Mesodermal cell (in vitro differentiated cells): ENCODE results near the gene CHRNA9. TPM values are rescaled to one million over a fixed set of nuclear protein-coding genes. Genes with fewer than 3 reads are reported as not detected.
"Not testable (repeated sequence)": the region's sequence is repeated elsewhere in the genome, so short reads cannot be mapped to it uniquely, and the experiment has no call there.

Source experiments
- H3K27ac ChIP-seq: 2 replicates; pipeline ENCODE4 v1.7.0; 2013; ENCODE audit warnings: mild to moderate bottlenecking, low read depth, low read length, moderate library complexity; ENCODE audit not compliant: severe bottlenecking
- H3K36me3 ChIP-seq: 2 replicates; pipeline ENCODE4 v1.7.1; 2013; ENCODE audit warnings: mild to moderate bottlenecking, low read length, moderate library complexity; ENCODE audit not compliant: control insufficient read depth, insufficient read depth
- H3K4me1 ChIP-seq: one replicate; pipeline ENCODE4 v1.7.1; 2013; ENCODE audit warnings: mild to moderate bottlenecking, low read length; ENCODE audit not compliant: insufficient read depth, control insufficient read depth, poor library complexity, severe bottlenecking
- H3K4me3 ChIP-seq: 2 replicates; pipeline ENCODE4 v1.7.0; 2013; ENCODE audit warnings: low read length, control low read depth, mild to moderate bottlenecking; ENCODE audit not compliant: insufficient read depth, poor library complexity, severe bottlenecking; ENCODE audit errors: extremely low read depth
- H3K9me3 ChIP-seq: 2 replicates; pipeline ENCODE4 v1.7.1; 2013; ENCODE audit warnings: mild to moderate bottlenecking, low read length, moderate library complexity; ENCODE audit not compliant: control insufficient read depth
- WGBS, 2 experiments: methylation state at CpG; one replicate each; pipeline ENCODE4 v1.1.5; 2013; ENCODE audit warnings: missing lambda C conversion rate in 2 of 2; ENCODE audit not compliant: insufficient coverage in 2 of 2; 5-methylcytosine and 5-hydroxymethylcytosine counted together
- polyA plus RNA-seq, 2 experiments: library from polyadenylated mRNA; stranded (reverse); fragments of 50-300 nt; gene quantifications; one replicate each; pipeline ENCODE4 v1.2.3, GENCODE V29; 2013

CHRNA9 gene
- polyA plus RNA-seq (2013, experiment 1 of 2), result 0.48 TPM
- polyA plus RNA-seq (2013, experiment 2 of 2), result 1.9 TPM

GRCh38 chr4:40334591-40335524, at the start of gene CHRNA9:
Gene CHRNA9 (plus strand): TSS chr4:40335333. CDS start chr4:40335468, 135 bp downstream.
- H3K4me1 ChIP-seq, result peaks cover 33% of the 10 kb centered on the region
- no peaks in the 10 kb centered on the region for H3K36me3 ChIP-seq
- no peak within 1 kb of the TSS for H3K4me3 ChIP-seq
- H3K9me3 ChIP-seq, result no peaks in the 10 kb centered on the region
- H3K27ac ChIP-seq, result peak within 1 kb of the TSS; percentile 75
- 64 to 71% methylated on average over 9 to 11 of the region's 12 CpGs for WGBS, 2 experiments

- Histone ChIP-seq H3K27ac (no peak overlapping the region), H3K36me3 (no peaks in the 10 kb centered on the region), H3K4me1 (peaks cover 9% of the 10 kb centered on the region), H3K4me3 (no peak overlapping the region), H3K9me3 (no peaks in the 10 kb centered on the region)
- 78 to 90% methylated on average over 5 of the region's 5 CpGs for WGBS, 2 experiments
These were observed 49.4 kb upstream of the CHRNA9 start for GRCh38 chr4:40285692-40286091.

GRCh38 chr4:40288566-40288965, 46.6 kb upstream of the CHRNA9 start:
- Histone ChIP-seq H3K36me3 (no peaks in the 10 kb centered on the region), H3K9me3 (no peaks in the 10 kb centered on the region), H3K4me1 (peaks cover 7% of the 10 kb centered on the region), H3K27ac (no peak overlapping the region), H3K4me3 (no peak overlapping the region)
- WGBS, 2 experiments, result 94% methylated on average over 7 of the region's 8 CpGs; no CpG with 5 or more reads in 1 of the 2 experiments

GRCh38 chr4:40289366-40290188, 45.6 kb upstream of the CHRNA9 start:
- whole genome bisulfite sequencing, 2 experiments, result 67 to 82% methylated on average over 4 to 6 of the region's 7 CpGs
- no peak overlapping the region for H3K4me3 ChIP-seq
- H3K9me3 ChIP-seq, result no peaks in the 10 kb centered on the region
- H3K36me3 ChIP-seq, result no peaks in the 10 kb centered on the region
- H3K4me1 ChIP-seq, result peaks cover 5% of the 10 kb centered on the region
- H3K27ac ChIP-seq, result no peak overlapping the region

- H3K36me3 ChIP-seq, H3K27ac ChIP-seq, H3K4me1 ChIP-seq, H3K4me3 ChIP-seq, H3K9me3 ChIP-seq: not testable (repeated sequence)
- 67 to 83% methylated on average over 1 of the region's 2 CpGs for WGBS, 2 experiments
These were observed 44.4 kb upstream of the CHRNA9 start for GRCh38 chr4:40290611-40291186.

GRCh38 chr4:40292313-40292759, 42.8 kb upstream of the CHRNA9 start:
- H3K27ac ChIP-seq, result no peak overlapping the region
- no peaks in the 10 kb centered on the region for H3K36me3 ChIP-seq
- H3K9me3 ChIP-seq, result peaks cover 7% of the 10 kb centered on the region
- WGBS, 2 experiments, result 100% methylated on average over 1 of the region's 2 CpGs; no CpG with 5 or more reads in 1 of the 2 experiments
- H3K4me3 ChIP-seq, result no peak overlapping the region
- H3K4me1 ChIP-seq, result peaks cover 5% of the 10 kb centered on the region

- Histone ChIP-seq H3K4me1 (peaks cover 5% of the 10 kb centered on the region), H3K36me3 (no peaks in the 10 kb centered on the region), H3K4me3 (no peak overlapping the region), H3K9me3 (peaks cover 7% of the 10 kb centered on the region), H3K27ac (no peak overlapping the region)
- WGBS, 2 experiments, result 91 to 100% methylated on average over 1 of the region's 1 CpG
These were observed 40.8 kb upstream of the CHRNA9 start for GRCh38 chr4:40294339-40294738.

GRCh38 chr4:40295030-40295429, 40.1 kb upstream of the CHRNA9 start:
- not testable (repeated sequence) for H3K4me1 ChIP-seq, H3K27ac ChIP-seq, H3K9me3 ChIP-seq, H3K4me3 ChIP-seq, H3K36me3 ChIP-seq

- Histone ChIP-seq H3K4me3 (no peak overlapping the region), H3K27ac (no peak overlapping the region), H3K9me3 (peaks cover 7% of the 10 kb centered on the region), H3K36me3 (no peaks in the 10 kb centered on the region), H3K4me1 (no peaks in the 10 kb centered on the region)
- 91 to 97% methylated on average over 4 of the region's 4 CpGs for WGBS, 2 experiments
These were observed 39.6 kb upstream of the CHRNA9 start for GRCh38 chr4:40295572-40295971.

GRCh38 chr4:40299126-40299525, 36.0 kb upstream of the CHRNA9 start:
- WGBS, 2 experiments, result 93 to 94% methylated on average over 3 of the region's 6 CpGs
- Histone ChIP-seq H3K4me1 (no peaks in the 10 kb centered on the region), H3K27ac (no peak overlapping the region), H3K36me3 (no peaks in the 10 kb centered on the region), H3K4me3 (no peak overlapping the region), H3K9me3 (peaks cover 7% of the 10 kb centered on the region)
